Measurements from ENCODE around the gene RNLS. TPM values are rescaled to one million over a fixed set of nuclear protein-coding genes. Genes with fewer than 3 reads are reported as not detected.

Gene RNLS
- total RNA-seq, 1 experiment from 2014 or later = not detected

- no peak overlapping the region for H3K4me3 ChIP-seq
- peaks cover 24% of the 10 kb centered on the region for H3K4me1 ChIP-seq
- peak; percentile 17 to 54 for DNase-seq
- no peaks in the 10 kb centered on the region for H3K27me3 ChIP-seq
- no peaks in the 10 kb centered on the region for H3K9me3 ChIP-seq (replicated peaks)
- H3K27ac ChIP-seq = peak overlapping the region; percentile 34
- H3K36me3 ChIP-seq = no peaks in the 10 kb centered on the region
Measured at GRCh38 chr10:88538048-88538447, 45.1 kb downstream of the RNLS start.

GRCh38 chr10:88537322-88537721, 45.8 kb downstream of the RNLS start:
- H3K27ac ChIP-seq = peak overlapping the region; percentile 34

GRCh38 chr10:88536437-88536836, 46.7 kb downstream of the RNLS start:
- no peaks in the 10 kb centered on the region for H3K27me3 ChIP-seq
- H3K36me3 ChIP-seq = no peaks in the 10 kb centered on the region
- no peaks in the 10 kb centered on the region for H3K9me3 ChIP-seq (replicated peaks)
- no peak overlapping the region for H3K27ac ChIP-seq
- H3K4me3 ChIP-seq = no peak overlapping the region
- DNase-seq = no peak
- H3K4me1 ChIP-seq = peaks cover 24% of the 10 kb centered on the region

More at GRCh38 chr10:88537322-88537721, 45.8 kb downstream of the RNLS start:
- Histone ChIP-seq H3K27me3 (no peaks in the 10 kb centered on the region), H3K4me1 (peaks cover 24% of the 10 kb centered on the region), H3K36me3 (no peaks in the 10 kb centered on the region), H3K9me3 (replicated peaks) (no peaks in the 10 kb centered on the region), H3K4me3 (no peak overlapping the region)
- DNase-seq = no peak

GRCh38 chr10:88534072-88534665, 48.9 kb downstream of the RNLS start:
- peaks cover 17% of the 10 kb centered on the region for H3K4me1 ChIP-seq

GRCh38 chr10:88531392-88532052, 51.6 kb downstream of the RNLS start:
- DNase-seq = no peak
- Histone ChIP-seq H3K27me3 (no peaks in the 10 kb centered on the region), H3K4me3 (no peak overlapping the region), H3K4me1 (no peaks in the 10 kb centered on the region), H3K27ac (no peak overlapping the region), H3K9me3 (replicated peaks) (no peaks in the 10 kb centered on the region), H3K36me3 (no peaks in the 10 kb centered on the region)

More at GRCh38 chr10:88534072-88534665, 48.9 kb downstream of the RNLS start:
- DNase-seq = no peak
- no peaks in the 10 kb centered on the region for H3K27me3 ChIP-seq
- H3K4me3 ChIP-seq = no peak overlapping the region
- H3K27ac ChIP-seq = no peak overlapping the region
- H3K36me3 ChIP-seq = no peaks in the 10 kb centered on the region
- H3K9me3 ChIP-seq (replicated peaks) = no peaks in the 10 kb centered on the region

GRCh38 chr10:88530629-88531391, 52.3 kb downstream of the RNLS start:
- H3K4me1 ChIP-seq = no peaks in the 10 kb centered on the region
- DNase-seq = no peak
- H3K9me3 ChIP-seq (replicated peaks) = no peaks in the 10 kb centered on the region
- no peak overlapping the region for H3K27ac ChIP-seq
- no peaks in the 10 kb centered on the region for H3K27me3 ChIP-seq
- no peak overlapping the region for H3K4me3 ChIP-seq
- H3K36me3 ChIP-seq = no peaks in the 10 kb centered on the region

GRCh38 chr10:88530093-88530492, 53.0 kb downstream of the RNLS start:
- Histone ChIP-seq H3K4me3 (no peak overlapping the region), H3K9me3 (replicated peaks) (no peaks in the 10 kb centered on the region), H3K36me3 (no peaks in the 10 kb centered on the region), H3K27me3 (no peaks in the 10 kb centered on the region), H3K4me1 (no peaks in the 10 kb centered on the region), H3K27ac (no peak overlapping the region)
- DNase-seq = no peak

- Histone ChIP-seq H3K27me3 (no peaks in the 10 kb centered on the region), H3K36me3 (no peaks in the 10 kb centered on the region), H3K27ac (no peak overlapping the region), H3K4me3 (no peak overlapping the region), H3K9me3 (replicated peaks) (no peaks in the 10 kb centered on the region), H3K4me1 (no peaks in the 10 kb centered on the region)
- DNase-seq = no peak
Measured at GRCh38 chr10:88528806-88529570, 54.1 kb downstream of the RNLS start.

GRCh38 chr10:88528201-88528600, 54.9 kb downstream of the RNLS start:
- H3K4me1 ChIP-seq = no peaks in the 10 kb centered on the region
- H3K36me3 ChIP-seq = no peaks in the 10 kb centered on the region
- H3K9me3 ChIP-seq (replicated peaks) = no peaks in the 10 kb centered on the region
- no peak overlapping the region for H3K27ac ChIP-seq
- DNase-seq = no peak
- H3K27me3 ChIP-seq = no peaks in the 10 kb centered on the region
- H3K4me3 ChIP-seq = no peak overlapping the region

- no peaks in the 10 kb centered on the region for H3K9me3 ChIP-seq (replicated peaks)
- H3K4me1 ChIP-seq = no peaks in the 10 kb centered on the region
- H3K36me3 ChIP-seq = no peaks in the 10 kb centered on the region
- no peak overlapping the region for H3K27ac ChIP-seq
- no peak for DNase-seq
- H3K27me3 ChIP-seq = no peaks in the 10 kb centered on the region
- H3K4me3 ChIP-seq = no peak overlapping the region
Measured at GRCh38 chr10:88527245-88527644, 55.9 kb downstream of the RNLS start.

GRCh38 chr10:88526501-88527105, 56.5 kb downstream of the RNLS start:
- Histone ChIP-seq H3K27me3 (no peaks in the 10 kb centered on the region), H3K4me3 (no peak overlapping the region), H3K27ac (no peak overlapping the region), H3K36me3 (no peaks in the 10 kb centered on the region), H3K9me3 (replicated peaks) (no peaks in the 10 kb centered on the region), H3K4me1 (no peaks in the 10 kb centered on the region)
- DNase-seq = no peak

GRCh38 chr10:88525371-88526069, 57.6 kb downstream of the RNLS start:
- Histone ChIP-seq H3K36me3 (no peaks in the 10 kb centered on the region), H3K9me3 (replicated peaks) (no peaks in the 10 kb centered on the region), H3K4me3 (no peak overlapping the region), H3K27ac (no peak overlapping the region), H3K27me3 (no peaks in the 10 kb centered on the region), H3K4me1 (no peaks in the 10 kb centered on the region)
- DNase-seq = peak; percentile 7 to 15

GRCh38 chr10:88523739-88524400, 59.2 kb downstream of the RNLS start:
- no peaks in the 10 kb centered on the region for H3K36me3 ChIP-seq

More at GRCh38 chr10:88523739-88524400, 59.2 kb downstream of the RNLS start:
- Histone ChIP-seq H3K4me3 (no peak overlapping the region), H3K27me3 (no peaks in the 10 kb centered on the region), H3K27ac (no peak overlapping the region), H3K9me3 (replicated peaks) (no peaks in the 10 kb centered on the region), H3K4me1 (no peaks in the 10 kb centered on the region)
- DNase-seq = no peak
